SH-SY5Y (cell line): ENCODE data around the gene PPM1E.

ENCODE experiments used
- GATA2 ChIP-seq: IDR thresholded peaks from 2 replicates; pipeline ENCODE4 v1.6.1; 2011; ENCODE audit warnings: mild to moderate bottlenecking, low read depth, low read length
- GATA3 ChIP-seq: IDR thresholded peaks from 2 replicates; pipeline ENCODE4 v1.6.1; 2011; ENCODE audit warnings: low read depth, mild to moderate bottlenecking, low read length, moderate library complexity

PPM1E gene

GRCh38 chr17:59004338-59005111 is 248.9 kb downstream of the PPM1E start:
- TF ChIP-seq GATA2, result no peak
- TF ChIP-seq GATA3, result no peak

GRCh38 chr17:59007995-59008394 is 252.3 kb downstream of the PPM1E start:
- TF ChIP-seq GATA3, result no peak
- no peak for TF ChIP-seq GATA2

GRCh38 chr17:59008737-59009136 is 253.1 kb downstream of the PPM1E start:
- TF ChIP-seq GATA3, result no peak
- TF ChIP-seq GATA2, result no peak

- TF ChIP-seq GATA2 (no peak), GATA3 (no peak)
These were observed 254.4 kb downstream of the PPM1E start for GRCh38 chr17:59010026-59010425.

GRCh38 chr17:59011975-59012374 is 256.3 kb downstream of the PPM1E start:
- TF ChIP-seq GATA2 (no peak), GATA3 (no peak)

GRCh38 chr17:59018019-59018418 is 262.4 kb downstream of the PPM1E start:
- TF ChIP-seq GATA2, result no peak

- TF ChIP-seq GATA3 (no peak), GATA2 (no peak)
These were observed 269.3 kb downstream of the PPM1E start for GRCh38 chr17:59024916-59025315.

GRCh38 chr17:59026176-59026939 is 270.7 kb downstream of the PPM1E start:
- no peak for TF ChIP-seq GATA2
- no peak for TF ChIP-seq GATA3

- TF ChIP-seq GATA3, result no peak
These were observed 272.1 kb downstream of the PPM1E start for GRCh38 chr17:59027750-59028149.

- TF ChIP-seq GATA3 (no peak), GATA2 (no peak)
These were observed 272.7 kb downstream of the PPM1E start for GRCh38 chr17:59028328-59028727.

GRCh38 chr17:59030811-59031210 is 275.2 kb downstream of the PPM1E start:
- TF ChIP-seq GATA2 (no peak), GATA3 (no peak)
